Endothelial cell (in vitro differentiated cells): Measurements from ENCODE around the gene CD96. TPM values are rescaled to one million over a fixed set of nuclear protein-coding genes. Genes with fewer than 3 reads are reported as not detected.

Experiments used
- DNase-seq: peaks from one replicate; pipeline ENCODE4 v3.0.0; 2021; ENCODE audit warnings: low spot score
- H3K27ac Mint-ChIP-seq: one replicate; pipeline ENCODE4 v1.8.0; 2021; ENCODE audit warnings: mixed read lengths, inconsistent platforms; ENCODE audit not compliant: unreplicated experiment
- H3K27me3 Mint-ChIP-seq: one replicate; pipeline ENCODE4 v1.8.0; 2021; ENCODE audit warnings: mild to moderate bottlenecking, moderate library complexity, mixed read lengths, inconsistent platforms; ENCODE audit not compliant: unreplicated experiment
- H3K36me3 Mint-ChIP-seq: one replicate; pipeline ENCODE4 v1.8.0; 2021; ENCODE audit warnings: mild to moderate bottlenecking, low read depth, mixed read lengths, inconsistent platforms; ENCODE audit not compliant: unreplicated experiment
- H3K4me1 Mint-ChIP-seq: one replicate; pipeline ENCODE4 v1.8.0; 2021; ENCODE audit warnings: mild to moderate bottlenecking, mixed read lengths, inconsistent platforms; ENCODE audit not compliant: unreplicated experiment
- H3K4me3 Mint-ChIP-seq: one replicate; pipeline ENCODE4 v1.8.0; 2021; ENCODE audit warnings: mild to moderate bottlenecking, mixed read lengths, inconsistent platforms; ENCODE audit not compliant: unreplicated experiment
- H3K9me3 Mint-ChIP-seq: one replicate; pipeline ENCODE4 v1.8.0; 2021; ENCODE audit warnings: mixed read lengths, inconsistent platforms; ENCODE audit not compliant: unreplicated experiment
- total RNA-seq: library from RNA; stranded (reverse); fragmentation: NEBNext Ultra II Directional; extraction: Animal tissue kit (Norgen Biotek cat#: 25700); gene quantifications from one replicate; pipeline ENCODE4 v1.2.1, GENCODE V29; 2021; ENCODE audit not compliant: unreplicated experiment
- TF ChIP-seq, protein P1 (sequence below): fragments of 200-600 bp; sonication (generic); IDR thresholded peaks from one replicate; pipeline ENCODE4 v1.5.0; 2021; ENCODE audit warnings: antibody characterized with exemption; ENCODE audit not compliant: unreplicated experiment

CD96 gene
- total RNA-seq, 1 donor from 2014 or later: not detected

DNA sequence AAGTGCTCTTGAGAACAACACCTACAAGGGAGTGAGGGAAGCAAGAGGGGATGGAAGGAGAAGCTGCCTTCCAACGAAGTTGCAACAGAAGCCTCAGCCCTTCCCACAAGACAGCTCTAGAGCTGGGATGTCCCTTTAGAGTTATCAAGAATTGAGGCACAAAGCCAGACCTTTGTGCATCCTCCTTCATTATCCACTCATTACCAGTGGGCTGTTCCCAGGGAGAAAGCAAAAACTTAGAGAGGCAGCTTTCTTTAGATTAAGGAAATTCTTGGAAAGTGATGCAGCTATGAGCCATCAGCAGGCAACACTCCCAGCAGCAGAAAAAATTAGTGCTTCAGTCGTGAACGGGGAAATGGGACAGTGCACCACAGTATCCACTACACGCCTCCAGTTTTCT, 10.6 kb upstream of the CD96 start:
- H3K27me3 Mint-ChIP-seq: no peaks in the 10 kb centered on the region
- TF ChIP-seq, protein P1, sequence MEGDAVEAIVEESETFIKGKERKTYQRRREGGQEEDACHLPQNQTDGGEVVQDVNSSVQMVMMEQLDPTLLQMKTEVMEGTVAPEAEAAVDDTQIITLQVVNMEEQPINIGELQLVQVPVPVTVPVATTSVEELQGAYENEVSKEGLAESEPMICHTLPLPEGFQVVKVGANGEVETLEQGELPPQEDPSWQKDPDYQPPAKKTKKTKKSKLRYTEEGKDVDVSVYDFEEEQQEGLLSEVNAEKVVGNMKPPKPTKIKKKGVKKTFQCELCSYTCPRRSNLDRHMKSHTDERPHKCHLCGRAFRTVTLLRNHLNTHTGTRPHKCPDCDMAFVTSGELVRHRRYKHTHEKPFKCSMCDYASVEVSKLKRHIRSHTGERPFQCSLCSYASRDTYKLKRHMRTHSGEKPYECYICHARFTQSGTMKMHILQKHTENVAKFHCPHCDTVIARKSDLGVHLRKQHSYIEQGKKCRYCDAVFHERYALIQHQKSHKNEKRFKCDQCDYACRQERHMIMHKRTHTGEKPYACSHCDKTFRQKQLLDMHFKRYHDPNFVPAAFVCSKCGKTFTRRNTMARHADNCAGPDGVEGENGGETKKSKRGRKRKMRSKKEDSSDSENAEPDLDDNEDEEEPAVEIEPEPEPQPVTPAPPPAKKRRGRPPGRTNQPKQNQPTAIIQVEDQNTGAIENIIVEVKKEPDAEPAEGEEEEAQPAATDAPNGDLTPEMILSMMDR: no peak
- DNase-seq: no peak
- no peaks in the 10 kb centered on the region for H3K9me3 Mint-ChIP-seq
- H3K27ac Mint-ChIP-seq: no peak overlapping the region
- H3K4me3 Mint-ChIP-seq: no peak overlapping the region
- H3K36me3 Mint-ChIP-seq: no peaks in the 10 kb centered on the region
- H3K4me1 Mint-ChIP-seq: no peaks in the 10 kb centered on the region

DNA sequence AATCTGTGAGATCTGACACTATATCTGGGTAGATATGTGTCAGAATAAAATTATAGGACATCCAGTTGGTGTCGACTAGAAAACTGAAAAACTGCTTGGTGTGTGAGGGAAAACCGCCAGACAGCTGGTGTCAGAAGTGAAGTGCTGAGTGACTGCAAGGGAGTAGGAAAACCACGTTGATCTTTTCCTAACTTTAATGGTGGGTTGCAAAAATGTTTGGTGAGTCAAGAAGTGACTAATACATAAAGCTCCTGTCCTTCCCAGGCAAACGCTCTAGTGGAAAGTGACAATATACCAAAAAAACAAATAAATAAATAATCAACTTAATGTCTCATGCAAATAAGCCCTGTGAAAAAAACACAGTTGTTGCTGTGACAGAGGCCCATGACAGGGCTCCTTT, 7.3 kb upstream of the CD96 start:
- no peak for DNase-seq
- TF ChIP-seq, protein P1: no peak
- H3K27me3 Mint-ChIP-seq: no peaks in the 10 kb centered on the region
- no peak overlapping the region for H3K4me3 Mint-ChIP-seq
- no peak overlapping the region for H3K27ac Mint-ChIP-seq
- H3K36me3 Mint-ChIP-seq: no peaks in the 10 kb centered on the region
- H3K4me1 Mint-ChIP-seq: no peaks in the 10 kb centered on the region
- H3K9me3 Mint-ChIP-seq: no peaks in the 10 kb centered on the region

GRCh38 chr3:111538111-111538510, 3.9 kb upstream of the CD96 start:
- Mint-ChIP-seq H3K27ac (no peak overlapping the region), H3K27me3 (no peaks in the 10 kb centered on the region), H3K9me3 (no peaks in the 10 kb centered on the region), H3K4me1 (no peaks in the 10 kb centered on the region), H3K36me3 (no peaks in the 10 kb centered on the region), H3K4me3 (no peak overlapping the region)
- no peak for DNase-seq
- TF ChIP-seq, protein P1: no peak

DNA sequence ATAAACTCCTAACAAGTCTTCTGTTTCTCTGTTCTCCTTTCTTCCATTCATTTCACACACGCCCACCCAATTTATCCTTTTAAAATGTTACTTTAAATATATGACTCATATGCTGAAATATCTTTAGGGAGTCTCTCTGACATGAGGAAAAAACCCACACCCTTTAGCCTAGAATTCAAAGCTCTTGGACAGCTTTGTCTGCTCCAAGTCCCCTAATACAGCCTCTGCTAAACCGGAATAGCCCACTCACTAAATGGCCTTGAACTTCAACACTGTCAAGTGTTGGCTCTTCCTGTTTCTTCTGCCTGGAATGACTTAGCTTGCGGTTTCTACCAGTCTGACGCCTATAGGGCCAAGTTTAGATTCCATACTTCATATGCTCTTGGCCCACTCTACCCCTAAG, 3.3 kb upstream of the CD96 start:
- H3K27ac Mint-ChIP-seq: no peak overlapping the region
- no peak for DNase-seq
- no peak overlapping the region for H3K4me3 Mint-ChIP-seq
- no peaks in the 10 kb centered on the region for H3K4me1 Mint-ChIP-seq
- H3K27me3 Mint-ChIP-seq: no peaks in the 10 kb centered on the region
- TF ChIP-seq, protein P1: no peak
- no peaks in the 10 kb centered on the region for H3K9me3 Mint-ChIP-seq
- no peaks in the 10 kb centered on the region for H3K36me3 Mint-ChIP-seq

DNA sequence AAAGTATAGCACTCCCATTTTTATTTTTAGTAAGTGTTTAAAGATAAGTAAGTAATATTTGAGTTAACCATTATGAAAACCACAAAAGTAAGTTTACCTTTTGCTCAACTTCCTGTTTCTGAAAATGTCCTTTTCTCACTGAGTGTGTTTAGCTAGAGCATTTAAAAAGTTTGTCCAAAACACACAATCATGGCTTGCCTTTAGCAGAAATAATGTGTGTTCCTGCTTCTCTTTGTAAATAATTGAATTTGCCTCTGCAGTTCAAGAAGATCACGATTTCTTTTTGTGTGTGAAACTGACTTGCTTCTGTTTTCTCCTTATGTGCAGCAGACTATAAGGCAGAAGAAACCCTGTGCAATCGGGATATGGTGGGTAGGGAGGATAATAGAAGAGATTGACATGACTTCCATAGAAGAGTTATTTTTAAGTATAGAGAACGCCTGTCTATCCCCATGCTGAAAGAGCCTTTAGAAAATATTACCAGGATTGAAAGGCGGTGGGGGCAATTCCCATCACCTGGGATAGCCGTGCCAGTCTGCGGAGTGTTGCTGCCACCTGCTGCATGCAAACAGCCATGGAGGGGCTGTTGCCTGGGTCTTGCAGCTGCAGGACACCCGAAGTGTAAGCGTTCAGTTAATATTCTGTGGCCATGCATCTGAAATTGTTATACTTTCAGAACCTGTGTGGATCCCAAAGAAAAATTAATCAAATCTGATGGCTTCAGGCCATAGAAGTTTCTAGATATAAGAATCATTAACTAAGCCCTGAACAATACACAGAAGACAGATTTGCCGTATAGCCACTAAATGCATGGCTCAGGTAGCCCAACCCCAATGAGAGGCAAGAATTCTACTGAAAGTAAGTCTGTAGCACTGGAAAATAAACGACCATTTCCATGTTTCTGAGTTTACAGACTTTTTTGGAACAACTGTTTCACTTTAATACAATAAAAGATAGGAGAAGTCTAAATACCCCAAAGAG, 2.4 kb upstream of the CD96 start:
- no peak overlapping the region for H3K27ac Mint-ChIP-seq
- peak; percentile 69 for DNase-seq
- no peaks in the 10 kb centered on the region for H3K36me3 Mint-ChIP-seq
- no peaks in the 10 kb centered on the region for H3K4me1 Mint-ChIP-seq
- TF ChIP-seq, protein P1: peak; percentile 26
- no peak overlapping the region for H3K4me3 Mint-ChIP-seq
- H3K27me3 Mint-ChIP-seq: no peaks in the 10 kb centered on the region
- no peaks in the 10 kb centered on the region for H3K9me3 Mint-ChIP-seq
